ENCODE measurements around the gene FBLN5. TPM values are rescaled to one million over a fixed set of nuclear protein-coding genes. Genes with fewer than 3 reads are reported as not detected.

Gene FBLN5
- total RNA-seq, 1 donor from 2014 or later, result 130 TPM

GRCh38 chr14:91906374-91906773 is 41.1 kb downstream of the FBLN5 start:
- intact Hi-C loops (cut with DNase I), result no loop called here

GRCh38 chr14:91904956-91905645 is 42.4 kb downstream of the FBLN5 start:
- Histone ChIP-seq H3K36me3 (no peaks in the 10 kb centered on the region), H3K9me3 (no peaks in the 10 kb centered on the region), H3K4me3 (no peak overlapping the region), H3K4me1 (peaks cover 19% of the 10 kb centered on the region), H3K27ac (no peak overlapping the region), H3K27me3 (ENCODE audit: low read depth) (no peaks in the 10 kb centered on the region)
- ATAC-seq (no peak), DNase-seq (no peak)
- TF ChIP-seq CTCF (IDR thresholded peaks at IDR 0.05), result no peak
- intact Hi-C loops (cut with DNase I), result no loop called here

More at GRCh38 chr14:91906374-91906773, 41.1 kb downstream of the FBLN5 start:
- H3K4me3 ChIP-seq, result no peak overlapping the region
- H3K9me3 ChIP-seq, result no peaks in the 10 kb centered on the region
- DNase-seq (no peak), ATAC-seq (no peak)
- TF ChIP-seq CTCF (IDR thresholded peaks at IDR 0.05), result no peak
- no peaks in the 10 kb centered on the region for H3K27me3 ChIP-seq (ENCODE audit: low read depth)
- H3K4me1 ChIP-seq, result peaks cover 14% of the 10 kb centered on the region
- no peaks in the 10 kb centered on the region for H3K36me3 ChIP-seq
- no peak overlapping the region for H3K27ac ChIP-seq

GRCh38 chr14:91904483-91904882 is 43.0 kb downstream of the FBLN5 start:
- Histone ChIP-seq H3K36me3 (no peaks in the 10 kb centered on the region), H3K4me1 (peaks cover 25% of the 10 kb centered on the region), H3K4me3 (no peak overlapping the region), H3K27me3 (ENCODE audit: low read depth) (no peaks in the 10 kb centered on the region), H3K9me3 (no peaks in the 10 kb centered on the region), H3K27ac (peak overlapping the region; percentile 31)
- no peak for TF ChIP-seq CTCF (IDR thresholded peaks at IDR 0.05)
- DNase-seq, result no peak
- no peak for ATAC-seq
- intact Hi-C loops (cut with DNase I), result no loop called here

GRCh38 chr14:91903070-91903469 is 44.4 kb downstream of the FBLN5 start:
- Histone ChIP-seq H3K4me3 (no peak overlapping the region), H3K4me1 (peaks cover 22% of the 10 kb centered on the region), H3K9me3 (no peaks in the 10 kb centered on the region), H3K27me3 (ENCODE audit: low read depth) (no peaks in the 10 kb centered on the region), H3K36me3 (no peaks in the 10 kb centered on the region), H3K27ac (no peak overlapping the region)
- DNase-seq (no peak), ATAC-seq (no peak)
- intact Hi-C loops (cut with DNase I), result no loop called here
- no peak for TF ChIP-seq CTCF (IDR thresholded peaks at IDR 0.05)

GRCh38 chr14:91902336-91902735 is 45.2 kb downstream of the FBLN5 start:
- Histone ChIP-seq H3K27me3 (ENCODE audit: low read depth) (no peaks in the 10 kb centered on the region), H3K4me1 (peaks cover 24% of the 10 kb centered on the region), H3K4me3 (no peak overlapping the region), H3K9me3 (no peaks in the 10 kb centered on the region), H3K36me3 (no peaks in the 10 kb centered on the region), H3K27ac (no peak overlapping the region)
- ATAC-seq (no peak), DNase-seq (no peak)
- intact Hi-C loops (cut with DNase I), result no loop called here
- TF ChIP-seq CTCF (IDR thresholded peaks at IDR 0.05), result no peak
